ENCODE data around the gene HOXB3.

GRCh38 chr17:48555258-48556228 is 34.5 kb downstream of the HOXB3 start:
- no peak for TF ChIP-seq CHD1 (IDR thresholded peaks at IDR 0.05; ENCODE audit: low read depth, low read length)
- TF ChIP-seq MAZ (IDR thresholded peaks at IDR 0.05; ENCODE audit: borderline replicate concordance, low read depth, low read length): peak; percentile 95
- TF ChIP-seq, protein P1, sequence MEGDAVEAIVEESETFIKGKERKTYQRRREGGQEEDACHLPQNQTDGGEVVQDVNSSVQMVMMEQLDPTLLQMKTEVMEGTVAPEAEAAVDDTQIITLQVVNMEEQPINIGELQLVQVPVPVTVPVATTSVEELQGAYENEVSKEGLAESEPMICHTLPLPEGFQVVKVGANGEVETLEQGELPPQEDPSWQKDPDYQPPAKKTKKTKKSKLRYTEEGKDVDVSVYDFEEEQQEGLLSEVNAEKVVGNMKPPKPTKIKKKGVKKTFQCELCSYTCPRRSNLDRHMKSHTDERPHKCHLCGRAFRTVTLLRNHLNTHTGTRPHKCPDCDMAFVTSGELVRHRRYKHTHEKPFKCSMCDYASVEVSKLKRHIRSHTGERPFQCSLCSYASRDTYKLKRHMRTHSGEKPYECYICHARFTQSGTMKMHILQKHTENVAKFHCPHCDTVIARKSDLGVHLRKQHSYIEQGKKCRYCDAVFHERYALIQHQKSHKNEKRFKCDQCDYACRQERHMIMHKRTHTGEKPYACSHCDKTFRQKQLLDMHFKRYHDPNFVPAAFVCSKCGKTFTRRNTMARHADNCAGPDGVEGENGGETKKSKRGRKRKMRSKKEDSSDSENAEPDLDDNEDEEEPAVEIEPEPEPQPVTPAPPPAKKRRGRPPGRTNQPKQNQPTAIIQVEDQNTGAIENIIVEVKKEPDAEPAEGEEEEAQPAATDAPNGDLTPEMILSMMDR (conservative IDR thresholded peaks at IDR 0.05; ENCODE audit: low read depth, low read length): 0 out of 2 replicates have a peak, but pooled peaks have one; percentile 4
- TF ChIP-seq POLR2A (IDR thresholded peaks at IDR 0.05; ENCODE audit: low read depth, low read length): no peak
- no peak for TF ChIP-seq BHLHE40 (IDR thresholded peaks at IDR 0.05; ENCODE audit: low read depth, low read length)
- no peak for TF ChIP-seq RCOR1 (IDR thresholded peaks at IDR 0.05; ENCODE audit: insufficient replicate concordance, low read length)
- no peak; the same call in 1 of the 2 replicates for TF ChIP-seq RAD21 (IDR thresholded peaks at IDR 0.05; ENCODE audit: low read length)
- no peak for TF ChIP-seq MAFK (IDR thresholded peaks at IDR 0.05; ENCODE audit: low read depth, low read length)
- TF ChIP-seq CEBPB (IDR thresholded peaks at IDR 0.05; ENCODE audit: low read depth, low read length): 0 out of 2 replicates have a peak, but pooled peaks have one; percentile 6
- TF ChIP-seq, protein P2, sequence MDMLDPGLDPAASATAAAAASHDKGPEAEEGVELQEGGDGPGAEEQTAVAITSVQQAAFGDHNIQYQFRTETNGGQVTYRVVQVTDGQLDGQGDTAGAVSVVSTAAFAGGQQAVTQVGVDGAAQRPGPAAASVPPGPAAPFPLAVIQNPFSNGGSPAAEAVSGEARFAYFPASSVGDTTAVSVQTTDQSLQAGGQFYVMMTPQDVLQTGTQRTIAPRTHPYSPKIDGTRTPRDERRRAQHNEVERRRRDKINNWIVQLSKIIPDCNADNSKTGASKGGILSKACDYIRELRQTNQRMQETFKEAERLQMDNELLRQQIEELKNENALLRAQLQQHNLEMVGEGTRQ (IDR thresholded peaks at IDR 0.05; ENCODE audit: low read depth, low read length): peak; percentile 66; the same call in 1 of the 2 replicates
- no peak for TF ChIP-seq SMC3 (IDR thresholded peaks at IDR 0.05; ENCODE audit: low read depth, low read length)
